ENCODE results near the gene ABR. TPM values are rescaled to one million over a fixed set of nuclear protein-coding genes. Genes with fewer than 3 reads are reported as not detected.
"Not testable (repeated sequence)": the region's sequence is repeated elsewhere in the genome, so short reads cannot be mapped to it uniquely, and the experiment has no call there.

The ABR gene
- total and polyA plus RNA-seq, 5 donors from 2014 or later = 13.2 to 116 (median 18.3) TPM

GRCh38 chr17:1123921-1124715 is 55.7 kb downstream of the ABR start:
- Mint-ChIP-seq H3K4me1 (peaks cover 0 to 10% (median 7%) of the 10 kb centered on the region in 4 donors), H3K27ac (no peak overlapping the region), H3K9me3 (no peaks in the 10 kb centered on the region), H3K4me3 (no peak overlapping the region), H3K27me3 (no peaks in the 10 kb centered on the region), H3K36me3 (no peaks in the 10 kb centered on the region)
- Histone ChIP-seq H3K27ac (ENCODE audit: insufficient read depth, low read length, poor library complexity, severe bottlenecking) (no peak overlapping the region), H3K9me3 (ENCODE audit: control insufficient read depth in 2 of 2, low read length in 2 of 2) (no peaks in the 10 kb centered on the region), H3K4me1 (ENCODE audit: control insufficient read depth, insufficient read depth, low read length, poor library complexity, severe bottlenecking) (peaks cover 9% of the 10 kb centered on the region), H3K4me3 (ENCODE audit: low read depth, low read length) (no peak overlapping the region), H3K36me3 (ENCODE audit: control insufficient read depth, insufficient read depth, low read length) (no peaks in the 10 kb centered on the region), H3K27me3 (ENCODE audit: control insufficient read depth, insufficient read depth, low read length) (no peaks in the 10 kb centered on the region)
- no peak for ATAC-seq (ENCODE audit: low read depth in 2 of 2)
- no peak for DNase-seq

GRCh38 chr17:1123393-1123831 is 56.4 kb downstream of the ABR start:
- Mint-ChIP-seq H3K4me3 (no peak overlapping the region), H3K27ac (peak overlapping the region in 1 of 3 donors; percentile 71), H3K27me3 (no peaks in the 10 kb centered on the region)

GRCh38 chr17:1122533-1123392 is 57.0 kb downstream of the ABR start:
- Mint-ChIP-seq H3K4me3 (peak overlapping the region in 1 of 4 donors; percentile 18), H3K9me3 (no peaks in the 10 kb centered on the region), H3K4me1 (peaks cover 0 to 10% (median 7%) of the 10 kb centered on the region in 4 donors), H3K36me3 (no peaks in the 10 kb centered on the region), H3K27ac (peak overlapping the region in 2 of 3 donors; percentile 71 to 80), H3K27me3 (no peaks in the 10 kb centered on the region)
- H3K9me3 ChIP-seq (ENCODE audit: control insufficient read depth in 2 of 2, low read length in 2 of 2) = no peaks in the 10 kb centered on the region
- no peak overlapping the region for H3K4me3 ChIP-seq (ENCODE audit: low read depth, low read length)
- peaks cover 9% of the 10 kb centered on the region for H3K4me1 ChIP-seq (ENCODE audit: control insufficient read depth, insufficient read depth, low read length, poor library complexity, severe bottlenecking)
- ATAC-seq (ENCODE audit: low read depth in 2 of 2) = peak; percentile 86 to 95
- no peak overlapping the region for H3K27ac ChIP-seq (ENCODE audit: insufficient read depth, low read length, poor library complexity, severe bottlenecking)
- no peaks in the 10 kb centered on the region for H3K36me3 ChIP-seq (ENCODE audit: control insufficient read depth, insufficient read depth, low read length)
- no peaks in the 10 kb centered on the region for H3K27me3 ChIP-seq (ENCODE audit: control insufficient read depth, insufficient read depth, low read length)
- DNase-seq = peak; percentile 65 to 80 (median 78)

More at GRCh38 chr17:1123393-1123831, 56.4 kb downstream of the ABR start:
- H3K4me1 ChIP-seq (ENCODE audit: control insufficient read depth, insufficient read depth, low read length, poor library complexity, severe bottlenecking) = peaks cover 9% of the 10 kb centered on the region
- ATAC-seq (ENCODE audit: low read depth in 2 of 2) = no peak
- H3K36me3 ChIP-seq (ENCODE audit: control insufficient read depth, insufficient read depth, low read length) = no peaks in the 10 kb centered on the region
- Mint-ChIP-seq H3K9me3 (no peaks in the 10 kb centered on the region), H3K4me1 (peaks cover 0 to 10% (median 7%) of the 10 kb centered on the region in 4 donors), H3K36me3 (no peaks in the 10 kb centered on the region)
- no peaks in the 10 kb centered on the region for H3K9me3 ChIP-seq (ENCODE audit: control insufficient read depth in 2 of 2, low read length in 2 of 2)
- DNase-seq = no peak
- no peaks in the 10 kb centered on the region for H3K27me3 ChIP-seq (ENCODE audit: control insufficient read depth, insufficient read depth, low read length)
- no peak overlapping the region for H3K4me3 ChIP-seq (ENCODE audit: low read depth, low read length)
- H3K27ac ChIP-seq (ENCODE audit: insufficient read depth, low read length, poor library complexity, severe bottlenecking) = no peak overlapping the region

GRCh38 chr17:1121442-1121817 is 58.4 kb downstream of the ABR start:
- not testable (repeated sequence) for H3K9me3 ChIP-seq (ENCODE audit: control insufficient read depth in 2 of 2, low read length in 2 of 2); H3K27me3 ChIP-seq (ENCODE audit: control insufficient read depth, insufficient read depth, low read length); ATAC-seq (ENCODE audit: low read depth in 2 of 2); H3K4me3 ChIP-seq (ENCODE audit: low read depth, low read length); H3K36me3 Mint-ChIP-seq; H3K36me3 ChIP-seq (ENCODE audit: control insufficient read depth, insufficient read depth, low read length); H3K27ac Mint-ChIP-seq; H3K4me3 Mint-ChIP-seq; H3K4me1 Mint-ChIP-seq; H3K27ac ChIP-seq (ENCODE audit: insufficient read depth, low read length, poor library complexity, severe bottlenecking); H3K9me3 Mint-ChIP-seq; DNase-seq; H3K4me1 ChIP-seq (ENCODE audit: control insufficient read depth, insufficient read depth, low read length, poor library complexity, severe bottlenecking); H3K27me3 Mint-ChIP-seq

- Mint-ChIP-seq H3K4me1 (peaks cover 0 to 13% (median 7%) of the 10 kb centered on the region in 4 donors), H3K36me3 (no peaks in the 10 kb centered on the region), H3K27me3 (no peaks in the 10 kb centered on the region), H3K27ac (no peak overlapping the region), H3K4me3 (no peak overlapping the region), H3K9me3 (no peaks in the 10 kb centered on the region)
- H3K36me3 ChIP-seq (ENCODE audit: control insufficient read depth, insufficient read depth, low read length) = no peaks in the 10 kb centered on the region
- no peak overlapping the region for H3K4me3 ChIP-seq (ENCODE audit: low read depth, low read length)
- no peak for ATAC-seq (ENCODE audit: low read depth in 2 of 2)
- H3K4me1 ChIP-seq (ENCODE audit: control insufficient read depth, insufficient read depth, low read length, poor library complexity, severe bottlenecking) = peaks cover 9% of the 10 kb centered on the region
- DNase-seq = no peak
- H3K27me3 ChIP-seq (ENCODE audit: control insufficient read depth, insufficient read depth, low read length) = no peaks in the 10 kb centered on the region
- no peaks in the 10 kb centered on the region for H3K9me3 ChIP-seq (ENCODE audit: control insufficient read depth in 2 of 2, low read length in 2 of 2)
- H3K27ac ChIP-seq (ENCODE audit: insufficient read depth, low read length, poor library complexity, severe bottlenecking) = no peak overlapping the region
These were observed 59.0 kb downstream of the ABR start for GRCh38 chr17:1120596-1121441.

- Mint-ChIP-seq H3K4me3 (no peak overlapping the region), H3K27ac (no peak overlapping the region), H3K27me3 (no peaks in the 10 kb centered on the region), H3K36me3 (no peaks in the 10 kb centered on the region), H3K9me3 (no peaks in the 10 kb centered on the region), H3K4me1 (peaks cover 0 to 21% (median 15%) of the 10 kb centered on the region in 4 donors)
- Histone ChIP-seq H3K9me3 (ENCODE audit: control insufficient read depth in 2 of 2, low read length in 2 of 2) (no peaks in the 10 kb centered on the region), H3K36me3 (ENCODE audit: control insufficient read depth, insufficient read depth, low read length) (no peaks in the 10 kb centered on the region), H3K4me1 (ENCODE audit: control insufficient read depth, insufficient read depth, low read length, poor library complexity, severe bottlenecking) (peaks cover 14% of the 10 kb centered on the region), H3K27ac (ENCODE audit: insufficient read depth, low read length, poor library complexity, severe bottlenecking) (no peak overlapping the region), H3K4me3 (ENCODE audit: low read depth, low read length) (no peak overlapping the region), H3K27me3 (ENCODE audit: control insufficient read depth, insufficient read depth, low read length) (no peaks in the 10 kb centered on the region)
- ATAC-seq (ENCODE audit: low read depth in 2 of 2) = no peak
- no peak for DNase-seq
These were observed 59.9 kb downstream of the ABR start for GRCh38 chr17:1119924-1120323.

GRCh38 chr17:1116602-1117001 is 63.2 kb downstream of the ABR start:
- H3K4me1 Mint-ChIP-seq = peaks cover 0 to 22% (median 12%) of the 10 kb centered on the region in 4 donors
- DNase-seq = no peak
- H3K27ac Mint-ChIP-seq = peak overlapping the region in 2 of 3 donors; percentile 32 to 75
- no peak for ATAC-seq (ENCODE audit: low read depth in 2 of 2)
- Histone ChIP-seq H3K4me1 (ENCODE audit: control insufficient read depth, insufficient read depth, low read length, poor library complexity, severe bottlenecking) (peaks cover 8% of the 10 kb centered on the region), H3K36me3 (ENCODE audit: control insufficient read depth, insufficient read depth, low read length) (no peaks in the 10 kb centered on the region), H3K27me3 (ENCODE audit: control insufficient read depth, insufficient read depth, low read length) (no peaks in the 10 kb centered on the region), H3K9me3 (ENCODE audit: control insufficient read depth in 2 of 2, low read length in 2 of 2) (no peaks in the 10 kb centered on the region), H3K27ac (ENCODE audit: insufficient read depth, low read length, poor library complexity, severe bottlenecking) (no peak overlapping the region), H3K4me3 (ENCODE audit: low read depth, low read length) (no peak overlapping the region)
- no peaks in the 10 kb centered on the region for H3K9me3 Mint-ChIP-seq
- no peaks in the 10 kb centered on the region for H3K27me3 Mint-ChIP-seq
- no peaks in the 10 kb centered on the region for H3K36me3 Mint-ChIP-seq
- no peak overlapping the region for H3K4me3 Mint-ChIP-seq
